OCI-LY1 (cell line): Measurements from ENCODE around the gene LRRC36.

Source experiments
- H2AFZ ChIP-seq: fragments of 200-600 bp; sonication (generic), shearing (Covaris generic); 2 replicates; pipeline ENCODE4 v1.6.0; 2014; ENCODE audit warnings: antibody characterized with exemption, mild to moderate bottlenecking, low read length
- H3F3A ChIP-seq: fragments of 200-600 bp; sonication (generic), shearing (Covaris generic); 2 replicates; pipeline ENCODE4 v1.6.0; 2014; ENCODE audit warnings: mild to moderate bottlenecking, antibody characterized with exemption, low read length, moderate library complexity; ENCODE audit not compliant: insufficient read depth
- H3K27ac ChIP-seq: fragments of 200-600 bp; sonication (generic); 2 replicates; pipeline ENCODE4 v1.5.1; 2014; ENCODE audit warnings: low read length, mixed run types, mild to moderate bottlenecking, low read depth; ENCODE audit not compliant: poor library complexity, severe bottlenecking
- H3K27me3 ChIP-seq: fragments of 200-600 bp; sonication (generic); 2 replicates; pipeline ENCODE4 v1.6.0; 2014; ENCODE audit warnings: antibody characterized with exemption, mild to moderate bottlenecking, low read length, moderate library complexity; ENCODE audit not compliant: insufficient read depth
- H3K36me3 ChIP-seq: fragments of 200-600 bp; sonication (generic); 2 replicates; pipeline ENCODE4 v1.6.1; 2014; ENCODE audit warnings: mild to moderate bottlenecking, antibody characterized with exemption, low read length, moderate library complexity, mixed read lengths; ENCODE audit not compliant: insufficient read depth
- H3K4me1 ChIP-seq: fragments of 200-600 bp; sonication (generic); 2 replicates; pipeline ENCODE4 v1.5.1; 2014; ENCODE audit warnings: mild to moderate bottlenecking, low read length, moderate library complexity; ENCODE audit not compliant: insufficient read depth, severe bottlenecking
- H3K4me2 ChIP-seq: fragments of 200-600 bp; sonication (generic), shearing (Covaris generic); 2 replicates; pipeline ENCODE4 v1.6.1; 2014; ENCODE audit warnings: low read length
- H3K4me3 ChIP-seq: fragments of 200-600 bp; sonication (generic); 2 replicates; pipeline ENCODE4 v1.5.1; 2014; ENCODE audit warnings: low read length, low read depth, mild to moderate bottlenecking, mixed read lengths; ENCODE audit not compliant: poor library complexity, severe bottlenecking
- H3K79me2 ChIP-seq: fragments of 200-600 bp; shearing (Covaris generic); 2 replicates; pipeline ENCODE4 v1.6.1; 2016; ENCODE audit warnings: mixed run types, low read length, mixed read lengths; ENCODE audit not compliant: insufficient read depth
- H3K9ac ChIP-seq: fragments of 200-600 bp; sonication (generic), shearing (Covaris generic); 2 replicates; pipeline ENCODE4 v1.6.1; 2014; ENCODE audit warnings: mild to moderate bottlenecking, low read length, mixed read lengths
- H3K9me2 ChIP-seq: fragments of 200-600 bp; sonication (generic), shearing (Covaris generic); 2 replicates; pipeline ENCODE4 v1.6.1; 2014; ENCODE audit warnings: low read depth, mild to moderate bottlenecking, low read length, mixed read lengths
- H3K9me3 ChIP-seq: fragments of 200-600 bp; shearing (Covaris generic); 2 replicates; pipeline ENCODE4 v1.6.1; 2014; ENCODE audit warnings: low read length, mixed read lengths
- H4K20me1 ChIP-seq: fragments of 200-600 bp; sonication (generic), shearing (Covaris generic); 2 replicates; pipeline ENCODE4 v1.6.0; 2016; ENCODE audit warnings: mild to moderate bottlenecking, low read length; ENCODE audit not compliant: insufficient read depth
- EZH2 ChIP-seq: fragments of 200-600 bp; sonication (generic), shearing (Covaris generic); IDR thresholded peaks from 2 replicates; pipeline ENCODE4 v1.8.0; 2017; ENCODE audit warnings: borderline replicate concordance, mixed run types, mild to moderate bottlenecking, antibody characterized with exemption, low read length, moderate library complexity, mixed read lengths
- TF ChIP-seq, protein P1 (sequence below): fragments of 200-600 bp; sonication (generic), shearing (Covaris generic); IDR thresholded peaks from 2 replicates; pipeline ENCODE4 v1.5.1; 2017; ENCODE audit warnings: mild to moderate bottlenecking, antibody characterized with exemption, low read length, moderate library complexity, mixed read lengths

LRRC36 gene

DNA sequence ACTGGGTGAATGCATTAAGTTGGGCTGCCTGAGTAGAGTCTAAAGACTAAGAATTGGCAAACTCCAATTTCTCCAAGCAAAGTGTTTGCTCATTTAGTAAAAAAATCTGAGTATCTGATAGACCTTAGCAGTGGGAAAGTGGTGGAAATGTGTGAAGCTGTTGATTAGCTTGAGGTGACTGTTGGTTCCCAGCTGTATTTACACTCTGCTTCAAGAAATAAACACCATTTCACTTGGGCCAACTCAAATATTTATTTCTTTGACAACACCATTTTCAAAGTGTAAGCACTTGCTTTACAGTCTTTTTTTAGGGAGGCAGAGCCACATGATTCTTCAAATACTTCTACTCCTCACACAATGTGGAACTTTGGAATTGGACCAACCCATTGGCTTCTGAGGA, 8.8 kb upstream of the LRRC36 start:
- Histone ChIP-seq H3K9me3 (no peaks in the 10 kb centered on the region), H3K4me3 (no peak overlapping the region), H3K27me3 (no peaks in the 10 kb centered on the region), H3K36me3 (no peaks in the 10 kb centered on the region), H2AFZ (no peak overlapping the region), H4K20me1 (no peaks in the 10 kb centered on the region), H3K9me2 (no peaks in the 10 kb centered on the region), H3F3A (no peaks in the 10 kb centered on the region), H3K4me1 (no peaks in the 10 kb centered on the region), H3K27ac (no peak overlapping the region), H3K4me2 (no peak overlapping the region), H3K79me2 (no peaks in the 10 kb centered on the region), H3K9ac (no peak overlapping the region)
- TF ChIP-seq, protein P1, sequence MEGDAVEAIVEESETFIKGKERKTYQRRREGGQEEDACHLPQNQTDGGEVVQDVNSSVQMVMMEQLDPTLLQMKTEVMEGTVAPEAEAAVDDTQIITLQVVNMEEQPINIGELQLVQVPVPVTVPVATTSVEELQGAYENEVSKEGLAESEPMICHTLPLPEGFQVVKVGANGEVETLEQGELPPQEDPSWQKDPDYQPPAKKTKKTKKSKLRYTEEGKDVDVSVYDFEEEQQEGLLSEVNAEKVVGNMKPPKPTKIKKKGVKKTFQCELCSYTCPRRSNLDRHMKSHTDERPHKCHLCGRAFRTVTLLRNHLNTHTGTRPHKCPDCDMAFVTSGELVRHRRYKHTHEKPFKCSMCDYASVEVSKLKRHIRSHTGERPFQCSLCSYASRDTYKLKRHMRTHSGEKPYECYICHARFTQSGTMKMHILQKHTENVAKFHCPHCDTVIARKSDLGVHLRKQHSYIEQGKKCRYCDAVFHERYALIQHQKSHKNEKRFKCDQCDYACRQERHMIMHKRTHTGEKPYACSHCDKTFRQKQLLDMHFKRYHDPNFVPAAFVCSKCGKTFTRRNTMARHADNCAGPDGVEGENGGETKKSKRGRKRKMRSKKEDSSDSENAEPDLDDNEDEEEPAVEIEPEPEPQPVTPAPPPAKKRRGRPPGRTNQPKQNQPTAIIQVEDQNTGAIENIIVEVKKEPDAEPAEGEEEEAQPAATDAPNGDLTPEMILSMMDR: no peak
- no peak for TF ChIP-seq EZH2

DNA sequence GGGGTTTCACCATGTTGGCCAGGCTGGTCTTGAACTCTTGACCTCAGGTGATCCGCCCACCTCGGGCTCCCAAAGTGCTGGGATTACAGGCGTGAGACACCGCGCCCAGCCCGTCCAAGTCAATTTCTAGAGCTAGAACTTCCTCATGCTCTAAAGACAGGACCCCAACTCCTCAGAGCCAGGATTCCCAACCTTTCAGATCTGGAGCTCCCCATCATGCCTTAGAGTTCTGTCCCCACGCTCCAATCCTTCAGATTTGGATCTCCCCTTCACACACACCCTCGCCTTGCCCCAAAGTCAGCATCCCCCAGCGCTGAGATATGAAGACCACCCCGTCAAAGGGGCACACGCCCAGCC, 522 bp upstream of the LRRC36 start:
- no peaks in the 10 kb centered on the region for H3K27me3 ChIP-seq
- TF ChIP-seq EZH2: no peak
- TF ChIP-seq, protein P1: no peak
- peak overlapping the region; percentile 71 for H3K4me3 ChIP-seq
- no peaks in the 10 kb centered on the region for H3K9me2 ChIP-seq
- H4K20me1 ChIP-seq: no peaks in the 10 kb centered on the region
- H2AFZ ChIP-seq: peak overlapping the region; percentile 62; the same call in 1 of the 2 replicates
- H3F3A ChIP-seq: no peaks in the 10 kb centered on the region
- H3K4me1 ChIP-seq: peaks cover 10% of the 10 kb centered on the region
- peak overlapping the region; percentile 71 for H3K9ac ChIP-seq
- H3K9me3 ChIP-seq: no peaks in the 10 kb centered on the region
- H3K4me2 ChIP-seq: peak overlapping the region; percentile 96
- H3K27ac ChIP-seq: no peak overlapping the region
- H3K36me3 ChIP-seq: no peaks in the 10 kb centered on the region
- no peaks in the 10 kb centered on the region for H3K79me2 ChIP-seq

DNA sequence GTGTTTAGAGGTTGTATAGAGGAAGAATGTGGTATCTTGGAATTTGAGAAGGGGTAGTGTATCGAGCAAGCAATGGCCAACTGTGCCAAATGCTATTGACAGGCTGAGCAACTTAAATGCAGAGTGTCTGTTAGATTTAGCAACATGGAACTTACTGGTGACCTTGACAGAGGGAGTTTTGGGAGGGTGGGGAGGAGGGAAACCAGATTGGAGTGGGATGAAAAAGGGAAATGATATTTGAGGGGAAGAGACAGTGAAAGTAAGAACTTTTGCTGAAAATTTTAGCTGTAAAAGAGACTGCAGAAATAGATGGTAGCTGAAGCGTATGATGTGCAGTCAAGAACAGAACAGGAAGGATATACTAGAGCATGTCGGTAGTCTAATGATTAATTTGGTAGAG, 1.1 kb downstream of the LRRC36 start:
- Histone ChIP-seq H3K4me1 (peaks cover 10% of the 10 kb centered on the region), H3K9me3 (no peaks in the 10 kb centered on the region), H3K4me3 (no peak overlapping the region), H3F3A (no peaks in the 10 kb centered on the region), H3K9me2 (no peaks in the 10 kb centered on the region), H3K27ac (no peak overlapping the region), H3K4me2 (no peak overlapping the region), H4K20me1 (no peaks in the 10 kb centered on the region), H3K9ac (no peak overlapping the region), H3K79me2 (no peaks in the 10 kb centered on the region), H3K36me3 (no peaks in the 10 kb centered on the region), H3K27me3 (no peaks in the 10 kb centered on the region), H2AFZ (no peak overlapping the region)
- no peak for TF ChIP-seq EZH2
- TF ChIP-seq, protein P1: no peak
